NCI-H2171 (cell line): ENCODE results near the gene GGT5.
"Not testable (repeated sequence)": the region's sequence is repeated elsewhere in the genome, so short reads cannot be mapped to it uniquely, and the experiment has no call there.

ENCODE experiments used
- DNase-seq: peaks from one replicate; lab custom pipeline; 2025; lab: John Stamatoyannopoulos, UW

Gene GGT5

GRCh38 chr22:24201681-24202614 lies 42.9 kb downstream of the GGT5 start:
- DNase-seq: no peak

DNA sequence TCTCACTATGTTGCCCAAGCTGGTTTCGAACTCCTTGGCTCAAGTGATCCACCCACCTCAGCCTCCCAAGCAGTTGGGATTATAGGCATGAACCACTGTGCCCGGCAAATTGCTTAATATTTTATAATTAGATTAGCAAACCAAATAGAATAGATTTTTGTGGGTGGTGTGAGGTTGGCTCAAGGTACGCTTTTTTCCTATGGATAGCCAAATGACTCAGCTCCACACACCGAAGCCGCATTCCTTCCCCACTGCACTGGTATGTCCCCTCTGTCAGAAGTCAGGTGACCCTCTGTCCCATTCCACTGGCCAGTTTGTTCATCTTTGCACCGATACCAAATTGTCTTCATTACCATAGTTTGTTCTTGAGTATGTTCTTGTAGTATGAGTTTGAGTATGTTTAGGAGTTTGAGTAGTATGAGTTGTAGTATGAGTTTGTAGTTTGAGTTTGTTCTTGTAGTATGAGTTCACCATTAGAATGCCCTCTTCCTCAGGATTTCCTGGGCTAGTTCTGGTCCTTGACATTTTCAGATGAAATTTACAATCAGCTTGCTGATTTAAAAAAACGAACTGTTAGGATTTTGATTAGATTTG lies 44.2 kb downstream of the GGT5 start:
- DNase-seq: no peak

GRCh38 chr22:24198682-24199052 lies 46.2 kb downstream of the GGT5 start:
- no peak for DNase-seq

- no peak for DNase-seq
Measured at GRCh38 chr22:24191893-24192292, 53.0 kb downstream of the GGT5 start.

DNA sequence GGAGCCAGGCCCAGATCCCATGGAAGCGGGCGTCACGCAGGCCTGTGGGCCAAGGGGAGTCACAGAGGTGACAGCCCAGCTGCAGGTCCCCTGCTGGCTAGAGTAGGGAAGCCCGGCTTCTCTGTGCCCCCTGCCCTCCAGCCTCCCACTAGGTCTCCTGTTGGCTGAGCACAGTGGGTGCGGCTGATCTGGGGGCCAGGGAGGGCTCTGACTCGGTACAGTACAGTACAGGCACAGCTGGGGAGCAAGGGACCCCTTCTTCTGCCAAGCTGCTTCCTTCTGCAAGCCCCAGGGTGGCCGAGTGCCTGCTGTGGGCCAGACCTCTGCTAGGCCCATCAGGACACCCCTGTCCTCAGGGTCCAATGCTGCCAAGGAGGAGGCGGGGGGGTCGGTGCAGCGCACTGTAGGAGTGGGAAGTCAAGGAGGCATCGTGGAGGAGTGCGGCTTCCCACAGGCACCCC lies 53.5 kb downstream of the GGT5 start:
- no peak for DNase-seq

DNA sequence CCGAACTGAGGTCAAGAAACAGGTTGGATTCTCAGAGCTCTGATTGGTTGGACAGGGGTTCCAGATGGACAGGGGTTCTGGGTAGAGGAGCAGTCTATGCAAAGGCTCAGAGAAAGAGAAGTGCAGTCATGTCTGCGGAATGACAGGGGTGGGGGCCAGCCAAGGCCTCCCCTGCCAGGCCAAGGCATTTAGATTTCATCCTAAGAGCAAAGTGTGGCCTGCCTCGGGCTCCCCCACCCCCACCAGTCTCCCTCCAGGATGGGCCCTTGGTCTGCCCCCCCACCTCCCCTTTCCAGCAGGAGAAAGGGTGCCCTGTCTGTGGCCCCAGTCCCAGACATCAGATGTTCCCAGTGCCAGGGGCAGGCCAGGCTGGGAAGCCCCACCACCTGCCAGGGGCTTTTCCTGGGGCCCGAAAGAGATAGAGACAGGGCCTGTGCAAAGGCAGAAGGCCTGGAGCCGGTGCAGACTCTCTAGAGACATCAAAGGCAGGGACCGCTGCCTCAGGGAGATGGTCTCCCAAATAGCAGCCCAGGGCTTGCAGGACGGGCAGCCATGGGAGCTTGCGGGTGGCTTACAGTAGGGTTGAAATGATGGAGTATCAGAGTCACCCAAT lies 54.2 kb downstream of the GGT5 start:
- no peak for DNase-seq

DNA sequence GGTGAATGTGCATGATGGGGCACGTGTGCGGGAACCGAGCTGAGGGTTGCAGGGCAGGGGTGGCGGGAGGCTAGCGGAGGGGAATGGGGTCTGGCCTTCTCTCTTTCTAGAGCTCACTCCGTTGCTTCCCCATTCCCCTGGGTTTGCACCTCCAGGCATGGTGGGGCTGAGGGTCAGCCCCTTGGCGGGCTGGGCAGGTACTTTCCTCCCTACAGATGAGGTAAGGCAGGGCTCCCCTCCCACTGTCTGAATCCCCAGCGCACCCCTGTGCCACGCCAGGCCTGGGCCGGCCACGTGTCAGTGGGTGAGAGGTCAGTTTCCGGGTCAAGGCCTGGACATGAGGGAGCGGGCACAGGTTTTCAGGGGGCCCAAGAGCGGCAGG lies 54.7 kb downstream of the GGT5 start:
- no peak for DNase-seq

DNA sequence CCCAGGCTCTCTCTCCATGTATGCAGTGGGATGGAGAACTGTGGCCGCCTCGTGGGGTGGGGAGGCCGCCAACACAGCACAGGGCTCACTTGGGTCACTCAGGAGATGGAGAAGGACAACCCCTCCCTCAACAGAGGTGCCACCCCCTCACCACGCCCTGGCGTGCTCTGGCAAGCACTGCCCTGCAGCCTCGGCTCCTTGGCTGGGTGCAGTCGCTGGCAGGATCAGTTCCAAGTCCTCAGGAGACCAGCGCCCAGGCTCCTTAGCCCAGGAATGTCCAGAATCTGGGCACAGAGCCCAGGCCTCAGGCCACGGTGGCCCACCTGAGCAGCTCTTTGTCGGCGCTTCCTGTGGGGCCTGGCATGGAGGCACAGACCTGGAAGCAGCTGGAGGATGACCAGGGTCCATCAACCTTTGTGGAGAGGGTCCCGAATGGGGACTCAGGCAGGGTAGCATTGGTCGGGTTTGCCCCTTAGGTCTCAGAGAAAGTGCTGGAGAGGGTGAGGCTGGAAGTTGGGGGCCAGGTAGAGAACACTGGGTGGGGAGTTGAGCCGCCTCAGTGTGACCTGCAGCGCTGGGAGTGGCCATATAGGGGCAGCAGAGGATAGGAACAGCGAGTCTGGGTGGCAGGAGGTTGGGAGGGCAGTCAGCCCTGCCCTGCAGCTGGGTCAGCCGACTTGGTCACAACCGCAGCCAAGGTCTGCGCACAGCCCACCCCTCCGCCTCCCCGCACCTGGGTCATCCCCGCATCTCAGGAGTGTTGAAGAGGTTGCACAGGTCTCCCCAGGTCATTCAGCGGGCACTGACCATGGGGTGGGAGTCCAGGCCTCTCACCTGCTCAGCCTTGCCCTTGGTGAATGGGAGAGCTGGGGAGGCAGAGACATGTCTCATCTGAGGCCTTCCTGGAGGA lies 55.4 kb downstream of the GGT5 start:
- DNase-seq: no peak

DNA sequence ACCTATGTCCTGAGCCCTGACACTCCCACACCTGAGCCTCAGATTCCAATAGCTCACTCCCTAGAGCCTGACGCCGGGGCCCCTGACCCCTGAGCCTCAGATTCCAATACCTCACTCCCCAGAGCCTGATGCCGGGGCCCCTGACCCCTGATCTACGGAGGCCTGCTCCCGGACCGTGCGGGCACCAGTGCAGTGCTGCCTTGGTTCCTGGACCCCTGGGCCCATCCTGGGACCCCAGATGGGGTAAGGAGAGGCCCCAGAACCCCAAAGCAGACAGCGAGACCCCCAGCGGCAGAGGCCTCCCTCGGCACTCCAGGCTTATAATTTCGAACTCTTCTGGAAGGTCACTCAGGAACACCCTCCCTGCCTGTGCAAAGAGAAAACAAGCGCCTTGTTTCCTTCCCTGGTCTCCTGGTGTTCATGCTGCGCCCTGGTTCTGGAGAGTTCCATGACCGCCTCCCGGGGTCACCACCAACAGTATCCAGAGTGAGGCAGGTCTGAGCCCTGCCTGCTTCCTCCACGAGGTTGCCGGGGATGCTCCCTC lies 56.1 kb downstream of the GGT5 start:
- DNase-seq: no peak

DNA sequence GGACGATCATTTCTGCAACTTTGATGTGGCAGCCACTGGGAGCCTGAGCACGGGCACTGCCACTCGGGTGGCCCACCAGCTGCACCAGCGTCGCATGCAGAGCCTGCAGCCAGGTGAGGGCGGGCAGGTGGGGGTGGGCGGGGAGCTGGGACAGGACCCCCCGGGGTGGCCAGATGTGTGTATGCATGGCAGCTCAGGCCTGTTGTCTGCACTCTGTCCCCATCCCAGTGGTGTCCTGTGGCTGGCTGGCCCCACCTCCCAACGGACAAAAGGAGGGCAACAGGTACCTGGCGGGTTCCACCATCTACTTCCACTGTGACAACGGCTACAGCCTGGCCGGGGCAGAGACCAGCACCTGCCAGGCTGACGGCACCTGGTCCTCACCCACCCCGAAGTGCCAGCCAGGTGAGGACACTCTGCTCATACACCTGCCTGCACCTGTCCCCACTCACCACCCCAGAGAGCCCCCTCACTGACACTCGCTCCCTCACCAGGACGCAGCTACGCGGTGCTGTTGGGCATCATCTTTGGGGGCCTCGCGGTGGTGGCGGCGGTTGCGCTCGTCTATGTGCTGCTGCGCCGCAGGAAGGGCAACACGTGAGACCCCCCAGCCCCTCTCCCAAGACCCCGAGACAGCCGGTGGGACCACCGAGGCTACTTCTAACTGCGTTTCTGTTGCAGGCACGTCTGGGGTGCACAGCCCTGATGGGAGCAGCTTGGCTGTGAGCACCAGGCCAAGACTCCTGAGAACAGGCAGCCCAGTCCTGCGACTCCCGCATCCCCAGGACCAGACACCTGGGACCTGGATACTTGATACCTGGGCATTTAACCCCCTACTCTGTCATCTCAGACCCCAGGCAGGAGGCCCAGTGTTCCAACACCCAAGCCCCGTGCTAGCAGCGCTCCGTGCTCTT lies 56.9 kb downstream of the GGT5 start:
- no peak for DNase-seq

- DNase-seq: no peak
Measured at GRCh38 chr22:24186892-24187670, 57.8 kb downstream of the GGT5 start.

DNA sequence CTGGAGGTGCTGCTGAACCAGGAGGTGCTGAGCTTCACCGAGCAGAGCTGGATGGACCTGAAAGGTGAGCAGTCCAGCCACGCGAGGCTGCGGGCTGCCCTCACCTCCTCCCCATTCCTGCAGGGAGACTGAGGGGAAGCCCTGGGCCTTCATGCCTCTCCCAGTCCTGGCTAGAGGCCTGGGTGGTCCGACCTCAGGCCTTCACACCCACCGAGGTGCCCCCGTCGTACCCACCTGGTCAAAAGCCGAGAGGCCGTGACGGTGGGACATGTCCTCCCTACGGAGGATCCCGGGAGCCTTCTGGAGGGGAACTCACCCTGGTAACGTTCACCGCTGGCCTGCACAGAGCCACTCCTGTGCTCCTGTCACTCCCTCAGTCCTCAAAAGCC lies 58.5 kb downstream of the GGT5 start:
- no peak for DNase-seq

DNA sequence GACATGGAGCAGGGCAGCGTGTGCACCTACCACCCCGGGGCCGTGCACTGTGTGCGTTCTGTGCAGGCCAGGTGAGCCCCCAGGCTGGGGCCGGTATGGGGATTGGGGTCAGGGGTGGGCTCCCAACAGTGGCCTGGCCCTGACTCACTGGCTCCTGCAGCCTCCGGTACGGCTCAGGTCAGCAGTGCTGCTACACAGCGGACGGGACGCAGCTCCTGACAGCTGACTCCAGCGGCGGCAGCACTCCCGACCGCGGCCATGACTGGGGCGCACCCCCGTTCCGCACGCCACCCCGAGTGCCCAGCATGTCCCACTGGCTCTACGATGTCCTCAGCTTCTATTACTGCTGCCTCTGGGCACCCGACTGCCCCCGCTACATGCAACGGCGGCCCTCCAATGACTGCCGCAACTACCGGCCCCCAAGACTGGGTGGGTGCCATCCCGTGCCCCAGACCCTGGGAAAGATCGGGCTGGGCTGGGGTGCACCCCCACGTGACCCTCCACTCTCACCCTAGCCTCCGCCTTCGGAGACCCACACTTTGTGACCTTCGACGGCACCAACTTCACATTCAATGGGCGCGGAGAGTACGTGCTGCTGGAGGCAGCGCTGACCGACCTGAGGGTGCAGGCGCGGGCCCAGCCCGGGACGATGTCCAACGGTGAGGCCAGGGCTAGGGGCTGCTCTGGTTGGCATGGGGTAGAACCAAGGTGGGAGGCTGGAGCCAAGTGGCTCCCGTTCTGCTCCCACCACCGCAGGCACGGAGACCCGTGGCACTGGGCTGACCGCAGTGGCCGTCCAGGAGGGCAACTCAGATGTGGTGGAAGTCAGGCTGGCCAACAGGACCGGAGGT lies 59.2 kb downstream of the GGT5 start:
- DNase-seq: no peak

- no peak for DNase-seq
Measured at GRCh38 chr22:24185001-24185500, 59.8 kb downstream of the GGT5 start.

DNA sequence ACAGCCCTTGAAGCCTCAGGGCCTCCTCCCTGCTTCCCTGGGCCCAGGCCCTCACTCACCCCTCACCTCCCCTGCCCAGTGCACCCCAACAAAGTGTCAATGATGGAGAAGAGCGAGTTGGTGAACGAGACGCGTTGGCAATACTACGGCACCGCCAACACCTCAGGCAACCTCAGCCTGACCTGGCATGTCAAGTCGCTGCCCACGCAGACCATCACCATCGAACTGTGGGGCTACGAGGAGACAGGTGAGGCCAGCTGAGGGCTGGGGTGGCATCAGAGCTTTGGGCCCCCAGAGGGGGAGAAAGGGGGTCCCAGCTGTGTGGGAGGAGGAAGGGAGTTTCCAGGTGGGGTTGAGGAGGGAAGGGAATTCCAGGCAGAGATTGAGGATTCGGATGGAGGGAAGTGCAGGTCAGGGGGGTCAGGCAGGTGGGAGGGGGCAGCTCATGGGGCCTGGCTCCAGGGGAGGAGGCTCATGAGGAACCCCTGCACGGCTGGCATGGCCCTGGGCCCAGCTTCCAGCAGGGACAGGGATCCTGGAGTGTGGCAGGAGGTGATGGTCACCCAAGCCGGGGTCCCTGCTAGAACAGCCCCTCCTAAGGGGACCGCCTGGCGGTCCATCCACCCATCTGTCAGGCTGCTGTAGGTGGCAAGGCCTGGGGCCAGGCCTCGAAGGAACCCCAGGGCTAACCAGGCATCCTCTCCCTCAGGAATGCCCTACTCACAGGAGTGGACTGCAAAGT lies 60.7 kb downstream of the GGT5 start:
- DNase-seq: no peak

DNA sequence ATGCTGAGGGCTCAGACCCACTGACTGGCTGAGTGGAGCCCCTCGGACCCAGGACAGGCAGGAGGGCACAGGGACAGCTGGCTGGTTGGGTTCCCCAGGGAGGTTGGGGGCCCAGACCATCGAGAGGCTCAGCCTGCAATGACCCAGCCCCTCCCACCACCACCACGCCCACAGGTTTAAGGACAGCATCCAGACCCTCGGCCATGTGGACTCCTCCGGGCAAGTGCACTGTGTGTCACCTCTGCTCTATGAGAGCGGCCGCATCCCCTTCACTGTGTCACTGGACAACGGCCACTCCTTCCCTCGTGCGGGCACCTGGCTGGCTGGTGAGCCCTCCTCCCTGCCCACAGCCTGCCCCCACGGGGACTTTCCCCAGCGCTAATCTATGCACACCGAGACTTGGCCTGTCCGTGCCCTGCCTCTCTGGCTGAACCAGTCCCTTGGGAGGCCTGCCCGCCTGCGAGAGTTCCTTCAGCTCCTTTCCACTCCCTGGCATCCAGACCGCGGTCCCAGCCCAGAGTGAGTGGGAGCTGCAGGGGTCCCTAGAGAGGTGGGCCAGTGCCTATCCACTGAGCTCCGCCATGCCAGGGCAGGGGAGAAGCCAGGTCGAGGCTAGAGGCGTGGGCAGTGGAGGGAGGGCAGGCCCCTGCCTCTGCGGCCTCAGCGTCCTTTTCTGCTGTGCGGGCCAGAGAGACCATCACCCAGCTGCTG lies 61.4 kb downstream of the GGT5 start:
- no peak for DNase-seq

- not testable (repeated sequence) for DNase-seq
Measured at GRCh38 chr22:24182900-24183246, 62.0 kb downstream of the GGT5 start.
